AG09309 (cell line): ENCODE data around the gene MUC5AC.

Source experiments
- DNase-seq: peaks from one replicate; pipeline ENCODE4 v3.0.0-alpha.2; 2010; ENCODE audit warnings: low read depth
- H3K4me3 ChIP-seq: 2 replicates; pipeline ENCODE4 v1.5.1; 2011; ENCODE audit warnings: mild to moderate bottlenecking, low read depth, low read length, moderate library complexity; ENCODE audit not compliant: control insufficient read depth
- TF ChIP-seq, protein P1 (sequence below): IDR thresholded peaks from 2 replicates; pipeline ENCODE4 v1.5.1; 2011; ENCODE audit warnings: mild to moderate bottlenecking, low read depth, low read length, inconsistent platforms; ENCODE audit not compliant: insufficient read depth, control insufficient read depth; ENCODE audit errors: missing control alignments

MUC5AC gene

DNA sequence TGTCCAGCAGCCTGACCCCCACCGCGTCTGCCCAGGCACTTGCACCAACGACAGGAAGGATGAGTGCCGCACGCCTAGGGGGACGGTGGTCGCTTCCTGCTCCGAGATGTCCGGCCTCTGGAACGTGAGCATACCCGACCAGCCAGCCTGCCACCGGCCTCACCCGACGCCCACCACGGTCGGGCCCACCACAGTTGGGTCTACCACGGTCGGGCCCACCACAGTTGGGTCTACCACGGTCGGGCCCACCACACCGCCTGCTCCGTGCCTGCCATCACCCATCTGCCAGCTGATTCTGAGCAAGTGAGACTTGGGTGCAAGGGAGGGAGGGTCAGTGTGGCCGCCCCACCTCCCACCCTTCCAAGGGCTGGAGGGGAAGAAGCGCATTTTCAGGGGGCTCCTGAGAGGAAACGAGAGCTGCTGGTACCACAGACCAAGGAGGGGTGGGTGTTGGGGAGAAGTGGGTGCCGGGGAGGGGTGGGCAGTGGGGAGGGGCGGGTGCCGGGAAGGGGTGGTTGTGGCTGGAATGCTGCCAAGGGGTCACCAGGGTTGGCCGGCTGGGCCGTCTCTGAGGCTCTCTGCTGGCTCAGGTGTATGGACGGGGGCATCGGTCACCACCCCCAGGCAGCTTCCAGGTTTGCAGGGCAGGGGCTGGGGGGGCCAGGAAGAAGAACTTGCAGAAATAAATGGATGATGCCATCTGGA lies 37.4 kb downstream of the MUC5AC start:
- no peak for DNase-seq
- no peak overlapping the region for H3K4me3 ChIP-seq
- TF ChIP-seq, protein P1, sequence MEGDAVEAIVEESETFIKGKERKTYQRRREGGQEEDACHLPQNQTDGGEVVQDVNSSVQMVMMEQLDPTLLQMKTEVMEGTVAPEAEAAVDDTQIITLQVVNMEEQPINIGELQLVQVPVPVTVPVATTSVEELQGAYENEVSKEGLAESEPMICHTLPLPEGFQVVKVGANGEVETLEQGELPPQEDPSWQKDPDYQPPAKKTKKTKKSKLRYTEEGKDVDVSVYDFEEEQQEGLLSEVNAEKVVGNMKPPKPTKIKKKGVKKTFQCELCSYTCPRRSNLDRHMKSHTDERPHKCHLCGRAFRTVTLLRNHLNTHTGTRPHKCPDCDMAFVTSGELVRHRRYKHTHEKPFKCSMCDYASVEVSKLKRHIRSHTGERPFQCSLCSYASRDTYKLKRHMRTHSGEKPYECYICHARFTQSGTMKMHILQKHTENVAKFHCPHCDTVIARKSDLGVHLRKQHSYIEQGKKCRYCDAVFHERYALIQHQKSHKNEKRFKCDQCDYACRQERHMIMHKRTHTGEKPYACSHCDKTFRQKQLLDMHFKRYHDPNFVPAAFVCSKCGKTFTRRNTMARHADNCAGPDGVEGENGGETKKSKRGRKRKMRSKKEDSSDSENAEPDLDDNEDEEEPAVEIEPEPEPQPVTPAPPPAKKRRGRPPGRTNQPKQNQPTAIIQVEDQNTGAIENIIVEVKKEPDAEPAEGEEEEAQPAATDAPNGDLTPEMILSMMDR = no peak

DNA sequence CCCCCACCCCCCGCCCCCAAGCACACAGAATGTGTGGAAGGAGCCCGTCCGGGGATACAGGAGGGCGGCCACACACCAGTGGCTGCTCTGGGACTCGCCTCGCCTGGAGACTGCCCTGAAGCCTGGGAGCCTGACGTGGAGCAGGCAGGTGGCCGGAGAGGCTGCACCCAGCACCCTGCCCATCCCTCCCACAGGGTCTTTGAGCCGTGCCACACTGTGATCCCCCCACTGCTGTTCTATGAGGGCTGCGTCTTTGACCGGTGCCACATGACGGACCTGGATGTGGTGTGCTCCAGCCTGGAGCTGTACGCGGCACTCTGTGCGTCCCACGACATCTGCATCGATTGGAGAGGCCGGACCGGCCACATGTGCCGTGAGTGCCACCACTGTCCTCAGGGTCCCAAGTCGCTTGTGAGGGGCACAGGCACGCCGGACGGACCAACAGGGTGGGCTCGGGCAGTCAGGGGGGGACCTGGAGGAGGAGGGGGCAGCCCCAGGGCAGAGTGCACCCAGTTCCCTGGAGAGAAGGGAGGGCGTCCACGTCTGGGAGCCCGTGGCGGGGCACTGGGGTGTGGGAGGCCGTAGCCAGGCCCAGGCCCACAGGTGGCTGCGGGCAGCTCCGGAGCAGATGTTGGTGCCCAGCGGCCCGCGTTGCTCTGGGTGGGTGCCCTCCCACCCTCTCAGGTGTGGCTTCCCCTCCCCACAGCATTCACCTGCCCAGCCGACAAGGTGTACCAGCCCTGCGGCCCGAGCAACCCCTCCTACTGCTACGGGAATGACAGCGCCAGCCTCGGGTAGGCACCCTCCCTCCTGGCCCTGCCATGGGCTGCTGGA lies 38.1 kb downstream of the MUC5AC start:
- TF ChIP-seq, protein P1 = no peak
- DNase-seq = no peak
- H3K4me3 ChIP-seq = no peak overlapping the region

DNA sequence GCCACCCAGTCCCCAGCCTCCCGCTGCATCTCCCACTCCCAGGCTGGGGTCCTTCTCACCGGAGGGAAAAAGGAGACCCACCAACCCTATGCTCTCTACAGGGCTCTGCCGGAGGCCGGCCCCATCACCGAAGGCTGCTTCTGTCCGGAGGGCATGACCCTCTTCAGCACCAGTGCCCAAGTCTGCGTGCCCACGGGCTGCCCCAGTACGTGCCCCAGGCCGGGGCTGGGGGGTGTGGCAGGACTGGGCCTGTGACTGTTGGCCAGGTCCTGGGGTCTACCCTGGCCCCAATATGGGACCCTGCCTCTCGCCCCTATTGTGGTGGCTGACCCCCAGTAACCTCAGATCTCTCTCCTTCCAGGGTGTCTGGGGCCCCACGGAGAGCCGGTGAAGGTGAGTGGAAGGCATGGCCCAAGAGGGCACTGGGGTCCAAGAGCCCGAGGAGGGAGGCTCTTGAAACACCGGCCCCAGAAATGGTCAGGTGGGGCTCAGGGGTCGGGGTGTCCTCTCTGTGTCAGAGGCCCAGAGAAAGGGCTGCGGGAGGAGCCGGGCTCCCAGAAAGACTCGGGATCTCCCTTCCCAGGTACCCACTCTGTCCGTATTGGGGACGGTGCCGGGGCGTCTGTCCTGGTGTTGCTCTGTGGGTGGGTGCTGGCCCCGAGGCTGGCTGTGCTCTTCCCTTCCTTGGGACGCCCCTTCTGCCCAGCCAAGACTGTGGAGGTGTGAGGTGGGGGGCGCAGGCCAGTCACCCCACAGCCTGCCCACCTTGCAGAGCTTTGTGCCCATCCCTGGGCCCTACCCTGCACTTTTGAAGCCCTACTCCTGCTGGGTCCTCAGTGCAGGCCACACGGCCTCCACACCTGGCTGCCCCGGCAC lies 39.0 kb downstream of the MUC5AC start:
- TF ChIP-seq, protein P1 = no peak
- H3K4me3 ChIP-seq = no peak overlapping the region
- no peak for DNase-seq

DNA sequence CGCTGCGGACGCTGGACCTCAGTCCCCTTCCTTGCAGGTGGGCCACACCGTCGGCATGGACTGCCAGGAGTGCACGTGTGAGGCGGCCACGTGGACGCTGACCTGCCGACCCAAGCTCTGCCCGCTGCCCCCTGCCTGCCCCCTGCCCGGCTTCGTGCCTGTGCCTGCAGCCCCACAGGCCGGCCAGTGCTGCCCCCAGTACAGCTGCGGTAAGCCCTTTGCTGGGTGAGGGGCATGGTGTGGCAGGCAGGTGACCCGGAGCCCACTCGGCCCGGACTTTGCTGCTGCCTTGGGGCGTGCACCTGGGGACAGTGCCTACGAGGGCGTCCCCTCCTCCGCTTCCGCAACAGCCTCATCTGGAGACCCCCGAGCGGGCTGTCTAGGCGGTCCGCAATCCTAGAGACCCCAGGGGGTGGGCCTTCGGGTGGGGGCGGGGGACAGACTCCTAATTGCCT lies 39.7 kb downstream of the MUC5AC start:
- DNase-seq = no peak
- TF ChIP-seq, protein P1 = no peak
- H3K4me3 ChIP-seq = no peak overlapping the region

DNA sequence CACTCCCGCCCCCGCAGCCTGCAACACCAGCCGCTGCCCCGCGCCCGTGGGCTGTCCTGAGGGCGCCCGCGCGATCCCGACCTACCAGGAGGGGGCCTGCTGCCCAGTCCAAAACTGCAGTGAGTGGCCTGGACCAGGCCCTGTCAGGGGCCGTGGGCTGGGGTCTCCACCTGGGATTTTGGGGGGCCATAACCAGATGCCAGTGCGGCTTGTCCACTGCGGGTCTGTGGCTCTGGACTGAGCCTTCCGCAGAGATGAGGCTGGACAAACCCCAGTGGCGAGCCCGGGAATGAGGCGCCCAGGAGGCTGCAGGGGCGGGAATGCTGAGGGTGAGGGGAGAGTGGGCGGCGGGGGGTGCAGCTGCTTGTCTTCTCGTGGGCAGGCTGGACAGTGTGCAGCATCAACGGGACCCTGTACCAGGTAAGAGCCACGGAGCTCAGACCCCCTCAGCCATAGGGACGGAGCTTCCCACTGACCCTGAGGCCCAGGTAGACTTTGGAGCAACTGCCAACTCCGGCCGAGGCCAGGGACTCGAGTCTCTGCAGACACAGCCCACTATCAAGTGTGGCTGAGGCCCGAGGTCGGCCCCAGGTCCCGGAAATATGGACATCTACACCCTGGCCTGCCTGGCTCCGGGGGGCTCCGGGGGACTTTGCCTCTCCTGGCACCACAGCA lies 40.3 kb downstream of the MUC5AC start:
- TF ChIP-seq, protein P1 = no peak
- DNase-seq = no peak
- H3K4me3 ChIP-seq = no peak overlapping the region
